GM19240 (cell line): Measurements from ENCODE around the gene SNRK.

ENCODE experiments used
- DNase-seq: peaks from one replicate; pipeline ENCODE4 v3.0.0; 2011; ENCODE audit warnings: low spot score; ENCODE audit not compliant: insufficient read length

Gene SNRK

GRCh38 chr3:43270078-43270477 lies 16.3 kb upstream of the SNRK start:
- no peak for DNase-seq

GRCh38 chr3:43273416-43273815 lies 12.9 kb upstream of the SNRK start:
- no peak for DNase-seq

DNA sequence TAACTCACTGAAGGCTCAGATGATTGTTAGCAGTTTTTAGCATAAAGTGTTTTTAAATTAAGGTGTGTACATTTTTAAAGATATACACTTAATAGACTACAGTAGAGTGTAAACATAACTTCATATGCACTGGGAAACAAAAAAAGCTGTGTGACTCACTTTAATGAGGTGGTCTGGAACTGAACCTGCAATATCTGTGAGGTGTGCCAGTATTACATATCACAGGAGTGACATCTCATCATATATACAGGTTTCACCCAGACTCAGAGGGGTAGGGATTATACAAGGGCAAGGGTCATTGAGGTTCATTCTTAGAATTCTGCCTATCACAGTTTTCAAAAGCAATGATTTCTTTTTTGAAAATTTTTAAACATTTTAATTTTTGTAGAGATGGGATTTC lies 7.3 kb upstream of the SNRK start:
- no peak for DNase-seq

DNA sequence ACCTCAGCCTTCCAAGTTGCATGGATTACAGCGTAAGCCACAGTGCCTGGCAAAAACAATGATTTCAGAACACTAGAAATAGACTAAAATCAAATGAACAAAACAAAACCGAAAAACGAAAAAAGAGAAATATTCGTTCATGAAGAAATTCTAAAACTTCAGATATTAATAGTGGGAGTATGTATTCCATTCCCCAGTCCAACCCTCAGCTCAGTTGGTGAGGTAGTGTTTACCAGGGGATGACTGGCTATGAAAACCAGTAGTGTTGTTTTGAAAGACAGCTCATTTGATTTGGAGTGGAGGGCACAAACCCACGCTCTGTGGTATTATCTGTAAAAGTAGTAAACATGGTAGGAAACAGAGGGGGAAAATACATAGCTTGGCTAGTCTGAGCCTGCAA lies 6.8 kb upstream of the SNRK start:
- DNase-seq, result no peak

GRCh38 chr3:43281020-43281419 lies 5.3 kb upstream of the SNRK start:
- no peak for DNase-seq

DNA sequence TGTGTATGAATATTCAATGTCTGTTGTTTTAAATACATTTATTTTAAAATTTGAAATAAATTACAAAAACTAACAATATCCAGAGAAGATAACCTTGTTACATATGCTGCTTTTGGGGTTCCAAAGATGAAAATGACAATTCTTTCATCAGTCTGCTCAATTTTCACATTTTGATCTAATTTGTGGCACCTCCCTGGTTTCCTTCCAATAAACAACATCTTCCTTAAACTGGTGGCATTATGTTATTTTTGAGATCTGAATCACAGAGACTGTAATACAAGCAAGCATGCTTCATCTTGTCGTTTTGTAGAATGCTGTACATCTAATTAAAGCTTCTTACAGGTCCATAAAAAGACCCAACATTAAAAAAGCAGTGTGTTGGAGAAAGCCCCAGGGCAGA lies 2.2 kb upstream of the SNRK start:
- no peak for DNase-seq

- no peak for DNase-seq
Observed at GRCh38 chr3:43285644-43286043, 696 bp upstream of the SNRK start.

DNA sequence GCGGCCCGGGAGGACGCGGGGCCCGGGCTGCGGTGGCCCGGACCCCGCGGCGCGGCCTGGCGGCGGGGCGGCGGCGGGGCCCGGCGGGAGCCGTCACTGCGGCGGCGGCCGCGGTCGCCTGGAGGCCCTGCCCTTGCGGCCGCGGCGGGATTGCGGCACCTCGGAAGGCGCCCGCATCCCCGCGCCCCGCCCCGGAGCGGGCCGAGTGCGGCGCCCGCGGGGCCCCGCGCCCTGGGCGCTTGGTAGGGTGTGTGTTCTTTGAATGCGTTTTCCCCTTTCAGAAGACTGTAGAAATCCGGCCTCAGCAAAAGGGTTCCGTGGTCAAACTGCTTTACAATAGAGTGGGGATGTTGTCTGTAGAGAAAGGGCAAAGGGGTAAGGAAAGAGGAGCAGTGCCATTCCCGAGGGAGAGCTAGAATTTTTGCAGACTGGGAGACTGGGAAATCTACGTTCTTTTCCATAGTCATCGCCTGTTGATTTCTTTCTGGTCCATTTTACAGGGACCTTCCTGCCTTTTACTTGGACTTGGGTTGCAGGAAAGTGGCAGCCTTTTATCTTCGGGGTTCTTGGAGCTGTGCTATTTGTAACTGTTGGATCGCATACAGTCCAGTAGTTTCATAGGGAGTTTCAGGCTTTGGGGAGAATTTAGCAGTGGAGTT lies 630 bp downstream of the SNRK start:
- DNase-seq, result no peak

DNA sequence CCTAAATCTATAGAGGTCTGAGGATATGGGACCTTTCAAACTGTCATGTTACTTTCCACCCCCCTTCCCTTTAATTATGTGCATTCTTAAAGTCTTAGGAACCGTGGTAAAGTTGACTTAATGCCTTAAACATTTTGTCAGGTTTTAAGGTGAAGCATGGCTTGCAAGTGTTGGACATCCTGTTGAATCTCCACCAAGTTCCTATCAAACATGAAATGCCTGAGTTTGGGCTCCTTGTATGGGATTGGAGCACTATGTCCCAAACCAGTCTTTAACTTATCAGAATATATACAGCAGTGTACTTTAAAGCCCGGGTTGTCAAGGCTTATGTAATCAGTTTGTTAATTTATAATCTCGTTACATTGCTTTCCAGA lies 1.1 kb downstream of the SNRK start:
- DNase-seq, result no peak

DNA sequence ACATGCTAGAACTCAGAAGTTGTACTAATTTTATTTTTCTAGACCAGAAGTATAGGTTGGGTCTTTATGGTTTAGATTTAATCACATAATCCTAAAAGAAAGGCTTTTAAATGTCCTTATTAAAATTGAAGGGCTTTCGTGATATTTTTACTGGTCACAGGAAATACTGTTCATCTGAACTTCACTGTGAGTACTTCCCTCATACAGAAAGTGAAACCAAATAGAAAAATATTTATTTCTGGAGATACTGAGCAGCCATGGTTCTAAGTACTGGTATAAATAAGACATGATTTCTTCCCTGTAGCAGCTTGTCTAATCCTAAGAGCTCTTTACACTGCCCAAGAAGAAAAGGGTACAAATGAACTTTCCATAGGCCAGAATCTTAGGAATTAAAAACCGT lies 2.0 kb downstream of the SNRK start:
- DNase-seq, result peak; percentile 28

DNA sequence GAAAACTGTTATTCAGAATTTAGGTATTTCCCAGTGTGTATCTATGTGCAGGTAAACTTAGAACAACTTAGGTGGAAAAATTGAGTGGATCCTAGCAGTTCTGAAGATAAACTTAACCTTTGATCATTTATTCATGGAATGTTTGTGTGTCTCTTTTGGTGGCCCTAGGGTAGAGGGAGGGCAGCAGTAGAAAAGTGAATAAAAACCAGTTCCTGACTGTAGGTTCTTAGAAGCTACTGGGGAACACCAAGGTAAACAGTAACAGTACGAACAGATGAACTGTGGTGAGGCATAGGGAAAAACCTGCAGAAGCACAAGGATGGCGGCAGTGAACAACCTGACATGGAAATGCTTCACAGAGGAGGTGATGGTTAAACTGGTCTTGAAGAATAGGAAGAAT lies 2.5 kb downstream of the SNRK start:
- DNase-seq, result no peak

DNA sequence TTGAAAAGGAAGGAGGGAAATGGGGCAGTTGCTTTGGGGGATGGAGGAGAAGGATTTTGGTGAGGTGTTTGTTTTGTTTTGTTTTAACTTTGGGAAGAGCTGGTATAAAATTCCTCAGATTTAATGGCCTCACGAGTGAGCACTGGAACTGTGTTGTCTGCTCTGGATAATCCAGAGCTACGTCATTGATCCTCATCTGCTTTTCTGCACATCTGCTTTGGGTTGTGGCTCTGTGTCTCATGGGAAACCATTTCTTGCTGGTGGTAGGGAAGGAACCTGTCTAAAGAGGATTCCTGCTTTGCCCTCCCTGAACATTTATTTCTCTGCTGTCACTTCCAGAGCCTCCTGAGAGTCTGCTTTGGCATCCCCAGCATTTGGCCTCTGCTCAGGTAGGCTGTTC lies 3.1 kb downstream of the SNRK start:
- no peak for DNase-seq

- DNase-seq, result no peak
Observed at GRCh38 chr3:43289841-43290470, 3.6 kb downstream of the SNRK start.

DNA sequence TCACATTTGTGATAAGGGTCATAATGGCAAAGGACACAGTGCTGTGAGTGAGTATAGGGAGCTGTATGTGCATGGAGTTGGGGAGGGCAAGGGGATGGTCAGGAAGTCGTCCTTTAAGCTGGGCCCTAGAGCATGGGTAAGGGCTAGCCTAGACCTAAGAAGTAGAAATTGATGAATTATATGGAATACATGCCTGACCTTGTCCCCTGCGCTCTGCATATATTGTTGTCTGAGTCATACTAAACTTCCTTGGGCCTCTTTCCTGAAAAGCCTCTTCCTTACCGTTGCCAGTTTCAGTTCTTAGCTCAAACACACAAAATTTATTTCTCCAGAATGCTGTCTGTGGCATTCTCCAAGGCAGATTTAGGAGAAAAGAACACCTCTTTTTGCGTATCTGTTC lies 4.6 kb downstream of the SNRK start:
- DNase-seq, result no peak

GRCh38 chr3:43291546-43291945 lies 5.2 kb downstream of the SNRK start:
- no peak for DNase-seq

DNA sequence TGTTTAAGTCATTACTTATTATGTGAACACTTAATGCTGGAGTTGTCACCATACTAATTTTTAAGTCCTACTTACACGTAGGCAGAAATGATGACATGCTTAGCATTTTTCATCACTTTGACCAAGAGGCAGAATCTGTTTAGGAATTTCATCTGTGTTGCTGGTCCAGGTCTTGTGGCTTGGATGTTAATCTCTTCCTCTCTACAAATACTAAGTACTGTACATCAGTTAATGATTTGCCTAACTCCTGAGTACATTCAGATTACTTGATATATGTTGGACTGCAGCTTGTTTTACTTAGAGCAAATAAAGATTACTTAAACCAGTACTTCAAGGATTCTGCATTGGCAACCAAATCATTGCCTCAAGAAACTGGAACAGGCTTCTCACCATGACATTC lies 8.6 kb downstream of the SNRK start:
- DNase-seq, result no peak

GRCh38 chr3:43296565-43296964 lies 10.2 kb downstream of the SNRK start:
- DNase-seq, result no peak

GRCh38 chr3:43298292-43298691 lies 12.0 kb downstream of the SNRK start:
- no peak for DNase-seq

- no peak for DNase-seq
Observed at GRCh38 chr3:43298761-43299160, 12.4 kb downstream of the SNRK start.

- no peak for DNase-seq
Observed at GRCh38 chr3:43302116-43302880, 16.0 kb downstream of the SNRK start.

GRCh38 chr3:43304126-43304525 lies 17.8 kb downstream of the SNRK start:
- no peak for DNase-seq

DNA sequence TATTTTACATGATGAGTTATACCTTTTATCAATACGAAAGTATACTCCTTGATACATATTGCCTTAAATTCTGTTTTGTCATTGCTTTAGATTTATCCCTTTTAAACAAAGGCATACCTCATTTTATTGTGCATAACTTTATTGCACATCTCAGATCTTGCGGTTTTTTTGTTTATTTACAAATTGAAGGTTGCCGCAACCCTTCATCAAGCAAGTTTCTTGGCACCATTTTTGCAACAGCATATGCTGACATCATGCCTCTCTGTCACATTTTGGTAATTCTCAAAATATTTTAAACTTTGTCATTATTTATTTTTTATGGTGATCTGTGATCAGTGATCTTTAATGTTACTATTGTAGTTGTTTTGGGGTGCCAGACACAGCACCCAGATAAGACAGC lies 20.9 kb downstream of the SNRK start:
- DNase-seq, result no peak

DNA sequence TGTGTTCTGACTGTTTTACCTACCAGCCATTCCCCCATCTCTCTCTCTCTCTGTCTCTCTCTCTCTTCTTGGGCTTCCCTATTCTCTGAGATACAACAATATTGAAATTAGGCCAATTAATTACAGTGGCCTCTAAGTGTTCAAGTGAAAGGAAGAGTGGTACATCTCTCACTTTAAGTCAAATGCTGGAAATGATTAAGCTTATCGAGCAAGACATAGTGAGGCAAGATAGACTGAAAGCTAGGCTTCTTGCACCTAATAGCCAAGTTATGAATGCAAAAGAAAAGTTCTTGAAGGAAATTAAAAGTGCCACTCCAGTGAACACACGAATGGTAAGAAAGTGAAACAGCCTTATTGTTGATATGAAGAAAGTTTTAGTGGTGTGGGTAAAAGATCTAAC lies 21.3 kb downstream of the SNRK start:
- DNase-seq, result no peak
